ENCODE results near the gene EIF2D.
A peak's percentile ranks its signal among the peaks of the same experiment; 100 is the strongest.

EIF2D gene

DNA sequence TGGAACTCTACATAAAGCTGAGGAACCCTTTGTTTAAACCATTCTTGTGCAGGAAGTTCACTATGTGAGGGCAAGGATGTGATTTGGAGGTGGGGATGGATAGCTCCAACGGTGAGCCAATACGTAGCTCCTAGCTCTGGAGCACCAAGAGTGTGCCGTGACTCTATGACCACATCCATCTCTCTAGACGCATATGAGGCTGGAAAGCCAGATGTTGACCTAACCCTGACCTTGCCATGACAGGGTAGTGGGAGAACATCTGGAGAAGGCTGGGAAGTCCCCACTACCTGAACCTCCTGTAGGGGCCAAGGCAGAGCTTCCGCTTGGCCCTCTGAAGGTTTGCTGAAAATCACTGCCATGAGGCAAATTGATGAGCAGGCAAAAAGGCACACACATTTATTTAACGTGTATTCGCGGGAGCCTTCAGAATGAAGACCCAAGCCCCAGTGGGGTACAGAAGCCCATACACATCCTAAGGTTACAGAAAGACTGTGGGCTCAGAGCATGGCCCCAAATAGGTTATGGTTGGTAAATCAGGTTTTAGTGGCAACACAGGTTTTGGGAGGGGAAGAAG, 43.4 kb downstream of the EIF2D start:
- DNase-seq: no peak

DNA sequence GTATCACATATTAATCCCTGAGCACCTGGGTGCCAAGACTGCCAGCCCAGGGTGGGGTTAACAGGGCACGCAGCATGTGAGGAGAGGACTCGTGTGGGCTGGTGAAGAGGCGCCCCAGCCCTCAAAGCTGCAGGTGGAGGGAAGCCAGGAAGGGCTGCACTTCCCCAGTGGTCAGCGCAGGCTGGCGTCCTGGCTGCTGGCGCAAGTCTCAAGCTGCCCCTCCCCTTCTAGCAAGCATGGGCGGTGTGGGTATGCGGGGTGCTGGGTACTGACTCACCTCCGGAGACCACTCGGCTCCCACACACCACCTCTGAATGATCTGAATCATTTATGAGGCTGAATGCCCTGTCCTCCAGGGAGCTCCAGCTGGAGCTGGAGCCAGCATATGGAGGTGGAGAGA, 44.0 kb downstream of the EIF2D start:
- DNase-seq: no peak

DNA sequence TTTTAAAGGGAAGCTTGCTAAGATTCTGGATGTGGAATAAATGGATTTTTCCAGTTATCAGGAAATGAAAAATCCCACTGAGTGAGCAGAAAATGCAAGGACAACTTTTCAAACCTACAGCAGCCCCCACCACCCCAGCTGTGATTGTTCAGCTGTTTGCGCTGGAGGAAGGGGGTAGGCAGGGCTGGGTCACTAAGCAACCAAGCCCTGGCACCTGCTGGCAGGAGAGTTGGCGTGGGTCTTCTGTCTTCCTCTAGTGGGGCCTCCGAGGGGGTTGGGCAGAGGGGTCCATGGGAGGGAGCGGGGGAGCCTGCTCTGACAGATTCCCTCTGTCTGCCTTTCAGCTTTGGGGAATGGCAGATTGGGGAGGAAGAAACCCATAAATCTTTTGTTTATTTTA, 45.3 kb downstream of the EIF2D start:
- DNase-seq: no peak

DNA sequence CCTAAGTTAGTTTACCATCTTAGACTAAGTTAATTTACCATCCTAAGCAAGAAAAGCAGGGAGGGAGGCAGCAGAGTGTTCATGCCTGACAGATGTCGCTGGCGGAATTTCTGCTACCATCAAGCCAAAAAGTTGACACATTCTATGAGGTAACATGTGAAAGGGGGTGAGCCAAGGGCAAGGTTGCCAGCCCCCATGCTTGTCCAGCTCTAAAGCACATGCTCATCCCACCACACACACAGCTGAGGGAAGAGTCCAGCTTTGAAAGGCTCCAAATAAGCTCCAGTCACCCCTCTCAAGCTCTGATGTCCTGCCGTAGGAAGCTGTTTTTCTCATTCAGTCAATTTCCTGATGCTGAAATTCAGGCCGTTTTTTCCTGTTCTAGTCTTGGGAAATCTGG, 46.3 kb downstream of the EIF2D start:
- no peak for DNase-seq

DNA sequence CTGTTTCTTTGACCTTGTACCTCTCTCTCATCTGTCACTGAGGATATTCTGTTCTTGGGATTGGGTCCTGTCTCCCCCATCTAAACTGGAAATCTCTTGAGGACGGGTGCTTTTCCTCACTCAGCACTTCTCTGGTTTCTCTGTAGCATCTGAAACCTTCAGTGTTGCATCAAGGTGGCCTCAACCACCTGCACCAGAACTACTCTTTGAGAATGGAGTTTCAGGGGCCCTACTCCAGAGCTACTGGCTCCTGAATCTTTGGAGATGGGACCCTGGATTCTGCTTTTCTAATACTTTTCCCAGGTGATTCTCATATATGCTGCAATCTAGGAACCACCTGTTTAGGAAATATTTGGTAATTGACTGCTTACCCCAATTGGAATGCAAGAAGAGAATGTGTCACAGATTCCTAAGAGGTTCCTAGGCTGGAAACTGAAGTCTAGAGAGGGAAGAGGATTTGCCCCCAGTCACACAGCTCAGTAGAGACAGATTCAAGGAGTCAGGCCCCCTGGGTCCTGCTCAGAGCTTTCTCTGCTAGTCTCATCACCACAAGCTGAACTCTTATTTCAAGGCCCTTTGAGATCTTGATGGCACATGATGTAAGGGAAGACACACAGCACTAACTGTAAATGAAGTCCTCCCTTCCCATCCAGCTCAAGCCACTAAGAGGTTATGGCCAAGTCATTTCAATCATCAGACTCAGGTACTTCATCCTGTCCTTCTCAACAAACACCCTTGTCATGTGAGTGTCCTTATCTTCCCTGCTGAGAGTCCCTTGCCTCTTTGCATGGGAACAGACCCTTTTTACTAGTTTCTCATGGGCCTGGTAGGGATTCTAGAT, 48.7 kb downstream of the EIF2D start:
- DNase-seq: no peak

DNA sequence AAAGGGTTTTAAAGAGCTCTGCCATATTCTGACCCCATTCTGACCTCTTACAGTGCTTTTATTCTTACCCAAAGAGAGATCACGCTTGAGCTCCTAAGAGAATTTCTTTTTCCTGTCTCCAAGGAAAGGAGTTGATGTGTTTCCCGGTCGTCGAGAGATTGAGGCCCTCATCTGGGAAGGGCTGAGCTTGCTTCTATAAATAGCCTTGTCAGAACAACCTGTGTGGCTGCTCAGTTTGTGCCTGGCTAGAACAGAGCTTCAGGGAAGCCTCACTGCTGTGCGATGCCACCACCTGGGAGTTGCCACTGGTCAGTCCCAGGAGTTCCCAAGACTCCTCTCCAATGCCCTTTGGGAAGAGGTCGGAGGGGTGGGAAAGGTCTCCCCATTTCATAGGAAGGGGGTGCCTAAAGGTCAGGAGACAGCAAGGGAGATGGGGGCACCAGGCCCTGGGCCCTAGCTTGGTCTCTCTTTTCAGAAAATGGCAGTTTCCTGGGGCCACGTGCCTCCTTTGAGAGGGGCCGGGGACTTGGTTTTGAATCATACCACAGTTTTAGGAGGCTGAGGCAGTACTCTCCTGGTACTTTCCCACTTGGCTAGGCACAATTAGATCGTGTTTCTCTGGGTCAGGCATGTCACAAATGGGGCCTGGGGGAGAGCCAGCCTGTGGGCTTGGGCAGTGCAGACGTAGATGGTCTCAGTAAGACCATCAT, 52.1 kb downstream of the EIF2D start:
- DNase-seq: no peak

DNA sequence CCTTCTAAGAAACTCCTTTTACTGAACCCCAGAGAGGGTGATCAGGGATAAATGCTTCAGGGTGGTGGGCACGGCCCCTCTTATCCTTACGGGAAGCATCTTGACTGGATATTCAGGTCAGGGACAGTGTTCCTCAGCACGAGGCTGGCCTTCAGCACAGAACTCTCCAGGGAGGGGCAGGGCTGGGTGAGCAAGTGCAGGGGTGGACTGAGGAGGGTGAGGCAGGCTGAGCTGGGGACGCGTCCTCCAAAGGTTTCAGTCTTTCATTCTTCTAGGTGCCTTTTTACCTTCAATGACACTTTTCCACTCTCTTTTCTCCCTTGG, 52.6 kb downstream of the EIF2D start:
- DNase-seq: no peak

DNA sequence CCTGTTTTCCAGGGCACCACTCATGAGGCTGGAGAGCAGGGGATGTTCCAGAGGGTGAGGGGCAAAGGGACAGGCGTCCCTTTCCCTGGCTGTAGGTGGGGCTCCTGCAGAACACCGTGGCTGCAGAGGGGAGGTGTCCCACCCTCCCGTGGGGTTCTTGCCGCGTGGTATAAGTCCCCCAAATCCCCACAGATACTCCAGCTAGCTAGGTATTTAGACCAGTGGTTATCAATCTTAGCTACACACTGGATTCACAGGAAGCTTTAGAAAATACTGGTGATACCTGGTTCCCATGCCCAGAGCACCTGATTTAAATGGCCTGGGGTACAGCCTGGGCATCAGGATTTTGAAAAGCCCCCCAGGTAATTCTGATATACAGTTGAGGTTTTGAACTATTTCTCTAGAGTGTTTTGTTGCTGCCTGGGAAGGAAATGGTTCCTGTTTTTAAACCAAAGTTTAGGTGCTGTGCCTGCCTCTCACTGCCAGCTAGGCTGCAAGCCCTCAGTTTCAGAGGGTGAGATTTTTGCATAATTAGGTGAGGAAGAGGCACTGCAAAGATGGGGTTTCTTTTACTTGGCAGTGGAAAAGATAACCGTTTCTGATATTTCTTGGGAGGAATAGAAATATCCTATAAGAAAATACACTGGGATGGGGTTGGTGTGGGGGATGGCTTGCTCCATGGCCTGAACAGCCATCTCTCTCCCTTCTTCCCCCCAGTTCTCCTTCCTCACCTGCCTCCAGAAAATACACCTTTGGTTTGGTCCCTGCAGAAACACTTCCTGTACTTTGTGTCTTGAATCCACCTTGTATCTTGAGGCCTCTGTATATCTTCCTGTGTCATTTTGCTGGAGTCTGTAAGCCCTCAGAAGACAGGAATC, 53.2 kb downstream of the EIF2D start:
- no peak for DNase-seq

DNA sequence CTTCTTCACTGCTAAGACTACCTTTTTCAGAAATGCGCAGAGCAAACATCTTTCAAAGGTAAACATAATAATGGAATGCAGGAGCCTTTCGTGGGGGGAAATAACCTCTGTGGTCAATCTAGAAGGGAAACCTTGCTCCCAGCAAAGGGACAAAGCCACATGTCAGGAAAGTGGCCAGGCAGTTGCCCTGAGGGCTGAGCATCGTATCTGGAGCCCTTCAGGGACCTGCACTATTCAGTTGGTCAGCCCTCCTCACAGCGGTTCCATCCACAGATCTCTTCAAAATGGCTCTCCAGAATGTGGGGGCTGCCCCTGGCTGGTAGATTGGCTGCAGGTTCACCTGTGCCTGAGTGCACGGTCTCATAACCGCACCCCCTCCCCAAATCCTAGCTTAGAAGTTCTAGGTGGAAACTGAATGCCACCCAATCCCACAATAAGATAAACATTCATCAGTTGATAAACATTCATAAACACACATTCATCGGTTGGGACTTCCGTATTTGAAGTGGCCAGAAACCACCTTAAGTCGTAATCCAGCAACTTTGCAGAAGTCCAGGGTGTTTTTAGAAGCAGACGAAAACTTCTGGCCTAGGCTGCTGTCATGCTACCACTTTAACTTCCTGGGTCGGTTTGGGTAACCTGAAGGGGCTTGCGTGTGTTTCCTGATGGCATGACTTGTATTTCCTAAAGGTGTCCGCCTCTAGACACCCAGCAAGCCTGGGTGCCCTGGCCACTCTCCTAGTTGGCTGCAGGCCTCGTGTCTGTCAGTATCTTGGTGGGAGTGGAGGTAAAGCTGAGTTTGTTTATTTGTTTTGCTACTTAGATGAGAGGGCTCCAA, 54.4 kb downstream of the EIF2D start:
- DNase-seq: no peak

DNA sequence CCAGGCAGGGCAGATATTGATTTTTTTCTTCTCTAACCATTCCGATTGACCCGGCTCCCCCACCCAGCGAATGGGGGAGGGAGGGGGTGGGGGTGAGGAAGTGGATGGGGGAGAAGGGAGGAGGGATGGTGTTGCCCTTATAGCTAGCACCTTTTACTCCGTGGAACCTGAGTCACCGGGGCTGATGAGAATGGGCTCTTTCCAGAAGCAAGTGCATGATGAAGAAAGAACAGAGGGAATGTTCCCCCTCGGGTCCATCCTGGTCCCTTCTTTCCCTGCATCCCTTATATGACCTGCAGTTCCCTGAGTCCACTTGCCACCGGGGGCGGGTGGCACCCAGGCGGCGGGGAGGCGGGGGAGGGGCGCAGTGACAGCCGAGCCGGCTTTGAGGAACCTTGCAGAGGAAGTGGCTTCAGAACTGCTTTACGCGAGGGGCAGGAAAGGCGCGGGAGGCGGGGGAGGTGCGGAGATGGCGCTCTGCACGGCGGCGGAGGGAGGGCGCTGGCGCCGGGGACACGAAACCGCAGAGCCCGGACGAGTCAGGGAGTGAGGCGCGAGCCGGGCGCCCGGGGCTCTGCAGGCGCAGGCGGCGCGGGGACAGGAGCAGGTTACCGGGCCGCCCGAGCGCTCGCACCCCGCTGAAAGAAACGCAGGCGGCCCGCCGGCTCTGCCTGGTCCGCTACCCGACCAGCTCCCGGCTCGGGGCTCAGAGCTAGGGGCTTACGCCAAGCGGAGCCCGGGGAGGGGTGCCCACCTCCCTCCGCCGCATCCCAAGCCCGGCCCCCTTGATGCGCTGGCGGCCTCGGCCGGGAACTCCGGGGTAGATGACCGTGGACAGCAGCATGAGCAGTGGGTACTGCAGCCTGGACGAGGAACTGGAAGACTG, 55.3 kb downstream of the EIF2D start:
- peak; percentile 74 for DNase-seq

DNA sequence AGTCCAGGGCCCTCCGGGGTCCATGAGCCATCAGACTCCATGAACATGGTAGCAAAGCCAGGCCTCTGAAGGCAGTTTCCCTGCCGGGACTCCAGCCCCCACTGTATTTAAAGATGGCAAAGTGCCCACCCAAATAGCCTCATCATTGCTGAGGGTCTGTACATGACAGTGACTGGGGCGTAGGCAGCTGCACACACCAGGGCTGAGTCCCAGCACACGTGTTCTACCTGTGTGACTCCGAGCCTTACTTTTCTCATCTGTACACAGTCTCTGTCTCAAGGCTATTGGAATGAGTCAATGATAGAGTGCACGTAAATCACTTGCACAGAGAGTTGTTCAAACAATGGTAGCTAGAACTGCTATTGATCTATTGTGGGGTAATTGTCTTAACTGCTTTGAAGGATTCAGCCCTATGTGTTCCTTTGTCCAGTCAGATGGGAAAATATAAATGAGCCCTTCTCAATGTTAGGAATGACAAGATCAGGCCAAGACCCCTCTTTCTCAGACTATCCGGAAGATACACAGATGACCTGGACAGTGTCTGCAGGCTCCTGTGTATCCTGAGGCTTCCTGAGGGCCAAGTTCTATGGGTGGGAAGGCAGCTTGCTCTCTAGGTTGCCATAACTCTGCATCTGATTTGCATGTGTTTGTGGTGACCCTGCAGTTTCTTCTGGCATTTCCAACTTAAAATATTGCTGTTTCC, 56.1 kb downstream of the EIF2D start:
- no peak for DNase-seq

DNA sequence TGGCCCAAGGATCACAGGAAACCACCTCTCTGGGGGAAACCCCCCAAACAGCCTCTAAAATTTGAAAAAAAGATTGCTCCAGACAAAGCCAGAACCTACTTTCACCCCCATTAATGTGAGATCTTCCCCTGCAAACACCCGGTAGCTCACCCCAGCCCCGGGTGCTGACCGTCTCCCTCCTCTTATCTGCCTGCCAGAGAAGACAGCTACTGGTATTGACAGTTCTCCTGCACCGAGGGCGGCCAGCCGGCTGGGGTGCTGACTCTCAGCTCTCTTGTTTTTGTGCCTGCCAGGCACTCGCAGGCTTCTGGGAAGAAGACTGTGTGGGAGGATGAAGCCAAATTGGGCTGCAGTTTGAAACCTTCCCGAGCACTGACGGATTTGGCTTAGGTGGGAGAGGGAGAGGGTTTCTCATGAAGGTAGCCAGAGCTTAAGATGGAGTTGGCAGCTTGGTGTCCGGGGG, 56.8 kb downstream of the EIF2D start:
- no peak for DNase-seq

DNA sequence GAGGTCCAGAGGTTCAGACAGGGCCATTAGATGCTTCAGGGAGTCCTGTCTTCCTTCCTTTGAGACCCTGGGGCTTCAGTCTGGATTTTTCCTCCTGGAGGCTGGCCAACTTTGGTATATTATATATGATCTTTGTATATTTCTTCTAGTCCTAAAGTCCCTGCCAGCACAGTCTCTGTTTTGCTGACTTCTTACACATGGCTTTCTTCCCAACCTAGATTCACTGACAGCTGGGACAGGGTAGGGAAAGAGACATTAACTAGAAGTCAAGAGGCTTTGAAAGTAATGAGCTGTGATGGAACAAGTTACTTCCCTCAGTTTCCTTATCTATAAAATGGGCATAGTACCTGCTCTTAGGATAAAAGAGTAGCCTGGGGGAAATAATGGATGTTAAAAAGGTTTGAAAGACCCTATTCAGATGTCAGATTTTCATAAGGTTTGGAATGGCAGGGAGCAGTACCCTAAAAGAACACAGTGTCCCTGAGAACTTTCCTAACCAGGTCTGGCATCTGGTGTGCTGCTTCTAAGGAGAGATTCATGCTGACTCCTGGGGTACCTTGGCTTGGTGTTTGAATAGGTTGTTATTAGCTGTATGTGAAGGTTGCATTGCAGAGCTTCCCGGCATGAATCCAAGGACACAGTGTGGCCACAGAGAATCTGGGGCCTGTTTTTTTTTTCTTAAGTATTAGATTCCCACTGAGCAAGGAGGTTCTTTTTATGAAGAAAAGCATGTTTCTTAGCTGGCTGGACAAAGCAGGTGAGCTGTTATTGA, 57.4 kb downstream of the EIF2D start:
- no peak for DNase-seq

DNA sequence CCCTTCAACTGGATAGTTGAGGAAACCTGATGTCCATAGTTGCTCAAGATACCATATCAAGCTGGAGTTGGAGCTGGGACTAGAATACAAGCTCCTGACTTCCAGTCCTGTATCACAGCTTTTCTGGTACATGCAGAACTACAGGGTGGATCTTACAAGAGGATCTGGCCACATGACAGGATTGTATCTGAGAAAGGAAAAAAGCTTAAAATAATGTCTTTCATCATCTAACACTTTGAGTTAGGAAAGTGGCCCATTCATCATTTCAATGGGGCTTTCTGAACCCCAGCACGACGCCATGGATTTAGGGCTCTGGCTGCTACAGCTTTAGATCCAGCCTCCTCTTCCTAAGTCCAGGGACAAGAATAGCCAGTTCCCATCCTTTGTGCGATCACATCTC, 58.1 kb downstream of the EIF2D start:
- no peak for DNase-seq

DNA sequence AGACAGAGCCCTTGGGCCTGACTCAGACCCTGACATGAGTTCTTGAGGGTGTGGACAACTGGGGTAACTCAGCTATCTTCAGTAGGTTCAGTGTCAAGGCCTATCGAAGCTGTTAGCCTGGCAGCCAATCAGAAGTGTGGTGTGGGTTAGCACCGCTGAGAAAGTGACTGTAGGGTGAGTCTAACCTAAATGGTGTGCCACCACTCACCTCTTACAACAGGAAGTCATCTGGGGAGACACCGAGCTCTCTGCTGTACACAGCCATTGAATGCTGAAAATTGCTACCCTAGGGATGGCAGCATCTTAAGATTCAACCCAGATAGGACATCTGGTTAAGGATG, 60.3 kb downstream of the EIF2D start:
- no peak for DNase-seq

DNA sequence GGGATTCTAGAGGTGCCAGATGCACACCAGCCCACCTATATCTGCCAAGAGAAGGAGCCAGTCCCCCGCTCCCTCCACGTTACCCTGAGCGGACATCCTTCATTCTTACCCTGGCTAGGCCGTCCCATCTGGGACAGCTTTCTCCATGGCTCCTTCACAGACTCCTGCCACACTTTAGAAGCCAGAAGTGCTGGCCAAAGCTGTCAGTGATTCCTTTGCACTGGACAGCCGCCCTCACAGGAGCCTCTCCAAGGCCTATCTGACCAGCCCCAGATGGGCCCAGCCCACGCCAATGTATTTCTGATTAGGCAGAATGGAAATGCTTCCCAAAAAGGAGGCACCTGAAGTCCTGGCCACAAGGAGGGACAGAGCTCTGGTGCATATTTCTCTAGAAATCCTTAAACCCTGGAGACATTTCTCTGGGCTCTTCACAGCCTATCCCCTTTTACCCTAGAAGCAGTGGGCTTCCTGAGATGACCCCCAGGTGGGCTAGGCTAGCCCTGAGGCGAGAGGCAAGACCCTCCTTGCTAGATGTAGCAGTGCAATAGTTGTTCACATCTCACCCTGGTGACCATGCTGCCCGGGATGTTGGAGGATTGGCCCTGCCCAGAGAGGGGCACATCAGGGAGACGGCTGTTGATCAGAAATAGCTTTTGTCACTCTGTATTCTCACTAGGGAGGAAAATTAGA, 60.8 kb downstream of the EIF2D start:
- DNase-seq: no peak

DNA sequence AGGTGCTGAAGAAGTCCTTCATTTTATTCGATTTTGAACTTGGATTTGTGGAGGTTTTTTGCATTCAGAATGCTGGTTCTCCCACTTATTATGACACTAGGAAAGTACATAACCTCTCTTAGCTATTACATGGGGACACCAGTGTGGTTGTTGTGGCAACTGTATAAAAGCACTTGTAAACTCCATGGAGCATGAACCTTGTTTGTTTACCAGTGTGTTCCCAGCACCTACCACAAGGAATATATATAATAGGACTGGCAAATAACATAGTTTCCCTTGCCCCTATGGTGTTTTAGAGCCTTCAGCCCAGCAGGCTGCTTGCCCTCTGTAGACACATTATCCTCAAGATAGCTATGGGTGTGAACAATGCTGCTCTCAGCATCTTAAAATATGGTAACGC, 61.8 kb downstream of the EIF2D start:
- no peak for DNase-seq

DNA sequence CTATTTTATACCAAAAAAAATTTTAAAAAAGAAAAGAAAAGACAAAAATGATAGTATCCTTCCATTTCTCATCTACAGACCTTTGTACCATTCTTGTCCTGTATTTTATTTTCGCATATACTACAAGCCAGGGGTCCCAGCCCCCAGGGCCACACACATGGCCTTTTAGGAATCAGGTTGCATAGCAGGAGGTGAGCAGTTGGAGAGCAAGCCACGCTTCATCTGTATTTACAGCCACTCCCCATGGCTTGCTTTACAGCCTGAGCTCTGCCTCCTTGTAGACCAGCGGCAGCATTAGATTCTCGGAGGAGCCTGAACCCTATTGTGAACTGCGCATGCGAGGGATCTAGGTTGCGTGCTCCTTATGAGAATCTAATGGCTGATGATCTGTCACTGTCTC, 65.2 kb downstream of the EIF2D start:
- DNase-seq: no peak

DNA sequence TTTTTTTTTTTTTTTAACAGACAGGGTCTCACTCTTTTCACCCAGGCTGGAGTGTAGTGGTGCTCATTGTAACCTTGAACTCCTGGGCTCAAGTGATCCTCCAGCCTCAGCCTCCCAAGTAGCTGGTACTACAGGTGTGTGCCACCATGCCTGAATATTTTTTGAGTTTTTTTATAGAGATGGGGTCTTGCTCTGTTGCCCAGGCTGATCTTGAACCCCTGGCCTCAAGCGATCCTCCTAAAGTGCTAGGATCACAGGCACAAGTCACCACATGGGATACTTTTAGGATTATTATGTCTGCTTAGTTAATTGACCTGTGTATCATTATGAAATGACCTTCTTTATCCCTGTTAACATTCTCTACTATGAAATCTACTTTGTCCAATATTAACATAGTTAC, 66.9 kb downstream of the EIF2D start:
- no peak for DNase-seq
